Loucy (cell line): Measurements from ENCODE around the gene SPATA24.
A peak's percentile ranks its signal among the peaks of the same experiment; 100 is the strongest.
"Not testable (repeated sequence)": the region's sequence is repeated elsewhere in the genome, so short reads cannot be mapped to it uniquely, and the experiment has no call there.

Experiments used
- H2AFZ ChIP-seq: fragments of 200-600 bp; sonication (generic); 2 replicates; pipeline ENCODE4 v1.6.0; 2016; ENCODE audit warnings: antibody characterized with exemption, mild to moderate bottlenecking, low read length, moderate library complexity
- H3F3A ChIP-seq: fragments of 200-600 bp; 2 replicates; pipeline ENCODE4 v1.6.0; 2016; ENCODE audit warnings: antibody characterized with exemption, low read depth, mild to moderate bottlenecking
- H3K27me3 ChIP-seq: fragments of 200-600 bp; sonication (generic); 2 replicates; pipeline ENCODE4 v1.6.1; 2014; ENCODE audit warnings: low read length, mild to moderate bottlenecking; ENCODE audit not compliant: insufficient read depth, poor library complexity, severe bottlenecking
- H3K36me3 ChIP-seq: fragments of 200-600 bp; sonication (generic); 2 replicates; pipeline ENCODE4 v1.6.1; 2016; ENCODE audit warnings: low read length; ENCODE audit not compliant: insufficient read depth
- H3K4me1 ChIP-seq: fragments of 200-600 bp; sonication (generic); 2 replicates; pipeline ENCODE4 v1.5.1; 2014; ENCODE audit warnings: low read length, mild to moderate bottlenecking; ENCODE audit not compliant: insufficient read depth, poor library complexity, severe bottlenecking
- H3K4me2 ChIP-seq: fragments of 200-600 bp; sonication (generic); 2 replicates; pipeline ENCODE4 v1.6.0; 2014; ENCODE audit warnings: antibody characterized with exemption, low read length, low read depth, mild to moderate bottlenecking; ENCODE audit not compliant: poor library complexity, severe bottlenecking
- H3K4me3 ChIP-seq: fragments of 200-600 bp; sonication (generic); 2 replicates; pipeline ENCODE4 v1.5.1; 2014; ENCODE audit warnings: low read length, mild to moderate bottlenecking, mixed read lengths; ENCODE audit not compliant: poor library complexity, severe bottlenecking
- H3K79me2 ChIP-seq: fragments of 200-600 bp; sonication (generic); 2 replicates; pipeline ENCODE4 v1.6.1; 2014; ENCODE audit warnings: low read length; ENCODE audit not compliant: insufficient read depth
- H3K9ac ChIP-seq: fragments of 200-600 bp; sonication (generic); 2 replicates; pipeline ENCODE4 v1.6.0; 2014; ENCODE audit warnings: mild to moderate bottlenecking, low read depth, low read length, moderate library complexity; ENCODE audit not compliant: poor library complexity, severe bottlenecking
- H3K9me2 ChIP-seq: fragments of 200-600 bp; sonication (generic); replicated peaks from 2 replicates; pipeline ENCODE4 v1.6.1; 2016; ENCODE audit warnings: low read depth, low read length, mixed read lengths
- H3K9me3 ChIP-seq: fragments of 200-600 bp; sonication (generic); 2 replicates; pipeline ENCODE4 v1.6.1; 2014; ENCODE audit warnings: mild to moderate bottlenecking, antibody characterized with exemption, low read length, low read depth; ENCODE audit not compliant: insufficient read depth
- H4K20me1 ChIP-seq: fragments of 200-600 bp; sonication (generic); 2 replicates; pipeline ENCODE4 v1.6.0; 2014; ENCODE audit warnings: antibody characterized with exemption, low read length, mild to moderate bottlenecking; ENCODE audit not compliant: insufficient read depth, poor library complexity, severe bottlenecking
- EZH2phosphoT487 ChIP-seq: fragments of 200-600 bp; IDR thresholded peaks from 2 replicates; pipeline ENCODE4 v1.6.1; 2018; ENCODE audit warnings: antibody characterized with exemption, mild to moderate bottlenecking, moderate library complexity, borderline replicate concordance
- TF ChIP-seq, protein P1 (sequence below): fragments of 200-600 bp; sonication (generic); conservative IDR thresholded peaks from 2 replicates; pipeline ENCODE4 v1.5.1; 2014; ENCODE audit warnings: mild to moderate bottlenecking, antibody characterized with exemption, low read length

Gene SPATA24

DNA sequence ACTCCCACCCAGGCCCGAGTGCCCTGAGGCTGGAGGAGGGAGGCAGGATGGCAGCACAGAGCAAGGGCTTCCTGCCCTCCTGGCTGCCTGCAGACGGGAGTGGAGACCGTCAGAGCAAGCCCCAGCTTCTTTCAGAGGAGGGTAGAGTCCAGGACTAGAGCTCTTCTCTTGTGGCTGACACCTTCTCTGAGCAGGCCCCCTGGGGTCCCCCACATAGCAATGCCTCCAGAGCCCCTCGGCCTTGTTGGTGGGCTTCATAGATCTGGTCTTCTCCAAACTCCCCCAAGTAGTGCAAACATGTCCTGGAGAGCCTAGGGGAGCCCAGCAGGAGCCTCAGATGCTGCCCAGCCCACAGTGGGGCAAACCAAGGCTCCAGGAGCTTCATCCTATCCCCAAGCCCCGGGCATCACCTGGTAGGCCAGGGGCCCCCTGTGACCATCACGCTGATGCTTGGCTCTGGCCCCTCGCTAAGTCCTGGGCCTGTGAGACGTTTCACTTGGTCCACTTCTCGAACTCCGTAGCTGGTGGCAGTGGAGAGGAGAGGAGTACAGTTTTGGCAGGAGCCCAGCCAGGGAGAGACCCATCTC is 16.2 kb downstream of the SPATA24 start:
- H3K4me1 ChIP-seq: peaks cover 68% of the 10 kb centered on the region
- no peaks in the 10 kb centered on the region for H3K9me3 ChIP-seq
- TF ChIP-seq, protein P1, sequence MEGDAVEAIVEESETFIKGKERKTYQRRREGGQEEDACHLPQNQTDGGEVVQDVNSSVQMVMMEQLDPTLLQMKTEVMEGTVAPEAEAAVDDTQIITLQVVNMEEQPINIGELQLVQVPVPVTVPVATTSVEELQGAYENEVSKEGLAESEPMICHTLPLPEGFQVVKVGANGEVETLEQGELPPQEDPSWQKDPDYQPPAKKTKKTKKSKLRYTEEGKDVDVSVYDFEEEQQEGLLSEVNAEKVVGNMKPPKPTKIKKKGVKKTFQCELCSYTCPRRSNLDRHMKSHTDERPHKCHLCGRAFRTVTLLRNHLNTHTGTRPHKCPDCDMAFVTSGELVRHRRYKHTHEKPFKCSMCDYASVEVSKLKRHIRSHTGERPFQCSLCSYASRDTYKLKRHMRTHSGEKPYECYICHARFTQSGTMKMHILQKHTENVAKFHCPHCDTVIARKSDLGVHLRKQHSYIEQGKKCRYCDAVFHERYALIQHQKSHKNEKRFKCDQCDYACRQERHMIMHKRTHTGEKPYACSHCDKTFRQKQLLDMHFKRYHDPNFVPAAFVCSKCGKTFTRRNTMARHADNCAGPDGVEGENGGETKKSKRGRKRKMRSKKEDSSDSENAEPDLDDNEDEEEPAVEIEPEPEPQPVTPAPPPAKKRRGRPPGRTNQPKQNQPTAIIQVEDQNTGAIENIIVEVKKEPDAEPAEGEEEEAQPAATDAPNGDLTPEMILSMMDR: no peak
- no peak for TF ChIP-seq EZH2phosphoT487
- peaks cover 82% of the 10 kb centered on the region for H3K79me2 ChIP-seq
- peaks cover 45% of the 10 kb centered on the region for H4K20me1 ChIP-seq
- H3K4me2 ChIP-seq: peak overlapping the region; percentile 87
- peaks cover 7% of the 10 kb centered on the region; the same call in 1 of the 2 replicates for H3K36me3 ChIP-seq
- H3K9me2 ChIP-seq: no peaks in the 10 kb centered on the region
- peaks cover 3% of the 10 kb centered on the region; the same call in 1 of the 2 replicates for H3F3A ChIP-seq
- peak overlapping the region; percentile 99 for H3K9ac ChIP-seq
- peaks cover 8% of the 10 kb centered on the region for H3K27me3 ChIP-seq
- H2AFZ ChIP-seq: no peak overlapping the region
- H3K4me3 ChIP-seq: peak overlapping the region; percentile 96

DNA sequence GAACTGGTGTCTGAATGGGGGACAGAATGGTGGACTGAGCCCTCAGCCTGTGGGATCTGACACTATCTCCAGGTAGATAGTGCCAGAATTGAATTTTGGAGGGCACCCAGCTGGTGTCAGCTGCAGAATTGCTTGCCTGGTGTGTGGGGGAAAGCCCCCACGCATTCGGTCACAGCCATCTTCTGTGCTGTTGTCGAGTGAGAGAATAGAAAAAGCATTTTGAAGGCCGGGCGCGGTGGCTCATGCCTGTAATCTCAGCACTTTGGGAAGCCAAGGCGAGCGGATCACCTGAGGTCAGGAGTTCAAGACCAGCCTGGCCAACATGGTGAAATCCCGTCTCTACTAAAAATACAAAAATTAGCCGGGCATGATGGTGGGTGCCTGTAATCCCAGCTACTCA is 16.9 kb downstream of the SPATA24 start:
- H3K36me3 ChIP-seq, H3K27me3 ChIP-seq, H3K9me2 ChIP-seq, H3K9me3 ChIP-seq, H3F3A ChIP-seq, H2AFZ ChIP-seq: not testable (repeated sequence)
- H3K4me3 ChIP-seq: peak overlapping the region; percentile 96
- peak overlapping the region; percentile 87 for H3K4me2 ChIP-seq
- peaks cover 74% of the 10 kb centered on the region for H3K4me1 ChIP-seq
- H4K20me1 ChIP-seq: peaks cover 45% of the 10 kb centered on the region
- H3K79me2 ChIP-seq: peaks cover 77% of the 10 kb centered on the region
- peak overlapping the region; percentile 99 for H3K9ac ChIP-seq

DNA sequence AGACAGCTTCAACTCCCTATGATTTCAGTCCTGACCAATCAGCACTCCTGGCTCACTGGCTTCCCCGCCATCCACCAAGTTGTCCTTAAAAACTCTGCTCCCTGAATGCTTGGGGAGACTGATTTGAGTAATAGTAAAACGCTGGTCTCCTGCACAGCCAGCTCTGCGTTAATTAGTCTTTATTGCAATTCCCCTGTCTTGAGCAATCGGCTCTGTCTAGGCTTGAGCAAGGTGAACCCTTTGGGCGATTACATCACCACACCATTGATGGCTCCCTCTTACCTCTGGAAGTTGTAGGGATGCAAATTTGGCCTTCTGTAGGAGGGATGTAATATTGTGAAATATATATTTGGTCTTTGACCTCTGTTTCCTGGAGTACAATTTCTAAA is 17.8 kb downstream of the SPATA24 start:
- peak overlapping the region; percentile 99 for H3K9ac ChIP-seq
- peaks cover 7% of the 10 kb centered on the region; the same call in 1 of the 2 replicates for H3K36me3 ChIP-seq
- no peak overlapping the region for H2AFZ ChIP-seq
- peaks cover 65% of the 10 kb centered on the region for H3K4me1 ChIP-seq
- TF ChIP-seq EZH2phosphoT487: no peak
- TF ChIP-seq, protein P1: no peak
- H3K9me3 ChIP-seq: no peaks in the 10 kb centered on the region
- no peaks in the 10 kb centered on the region for H3K9me2 ChIP-seq
- peaks cover 45% of the 10 kb centered on the region for H4K20me1 ChIP-seq
- peaks cover 3% of the 10 kb centered on the region; the same call in 1 of the 2 replicates for H3F3A ChIP-seq
- peaks cover 68% of the 10 kb centered on the region for H3K79me2 ChIP-seq
- peaks cover 8% of the 10 kb centered on the region for H3K27me3 ChIP-seq
- H3K4me2 ChIP-seq: peak overlapping the region; percentile 87
- H3K4me3 ChIP-seq: peak overlapping the region; percentile 96
